ENCODE data around the gene ASXL3. TPM values are rescaled to one million over a fixed set of nuclear protein-coding genes. Genes with fewer than 3 reads are reported as not detected.

ASXL3 gene
- polyA plus RNA-seq, 3 donors: not detected

- no peaks in the 10 kb centered on the region for H3K36me3 Mint-ChIP-seq
These were observed 41.1 kb upstream of the ASXL3 start for GRCh38 chr18:33536904-33537303.

GRCh38 chr18:33538418-33539042 is 39.5 kb upstream of the ASXL3 start:
- H2AFZ ChIP-seq (ENCODE audit: insufficient read depth, low read depth, low read length, poor library complexity, severe bottlenecking): no peak overlapping the region
- H3K36me3 ChIP-seq (replicated peaks in 1 of 2; ENCODE audit: control insufficient read depth in 1 of 2, insufficient read depth in 2 of 2, low read length in 2 of 2): no peaks in the 10 kb centered on the region
- H3K4me3 Mint-ChIP-seq: no peak overlapping the region
- TF ChIP-seq, protein P1, sequence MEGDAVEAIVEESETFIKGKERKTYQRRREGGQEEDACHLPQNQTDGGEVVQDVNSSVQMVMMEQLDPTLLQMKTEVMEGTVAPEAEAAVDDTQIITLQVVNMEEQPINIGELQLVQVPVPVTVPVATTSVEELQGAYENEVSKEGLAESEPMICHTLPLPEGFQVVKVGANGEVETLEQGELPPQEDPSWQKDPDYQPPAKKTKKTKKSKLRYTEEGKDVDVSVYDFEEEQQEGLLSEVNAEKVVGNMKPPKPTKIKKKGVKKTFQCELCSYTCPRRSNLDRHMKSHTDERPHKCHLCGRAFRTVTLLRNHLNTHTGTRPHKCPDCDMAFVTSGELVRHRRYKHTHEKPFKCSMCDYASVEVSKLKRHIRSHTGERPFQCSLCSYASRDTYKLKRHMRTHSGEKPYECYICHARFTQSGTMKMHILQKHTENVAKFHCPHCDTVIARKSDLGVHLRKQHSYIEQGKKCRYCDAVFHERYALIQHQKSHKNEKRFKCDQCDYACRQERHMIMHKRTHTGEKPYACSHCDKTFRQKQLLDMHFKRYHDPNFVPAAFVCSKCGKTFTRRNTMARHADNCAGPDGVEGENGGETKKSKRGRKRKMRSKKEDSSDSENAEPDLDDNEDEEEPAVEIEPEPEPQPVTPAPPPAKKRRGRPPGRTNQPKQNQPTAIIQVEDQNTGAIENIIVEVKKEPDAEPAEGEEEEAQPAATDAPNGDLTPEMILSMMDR (IDR thresholded peaks at IDR 0.05): no peak
- no peaks in the 10 kb centered on the region for H3K4me1 ChIP-seq (ENCODE audit: control insufficient read depth in 1 of 2, insufficient read depth in 2 of 2, low read length in 2 of 2)
- H3K4me1 Mint-ChIP-seq: no peaks in the 10 kb centered on the region
- no peak overlapping the region for H3K9ac ChIP-seq (ENCODE audit: insufficient read depth, low read length, poor library complexity, severe bottlenecking)
- no peaks in the 10 kb centered on the region for H4K20me1 ChIP-seq (ENCODE audit: insufficient read depth, low read length)
- H3K27me3 ChIP-seq (ENCODE audit: control insufficient read depth in 2 of 2, insufficient read depth in 2 of 2, low read length in 2 of 2): no peaks in the 10 kb centered on the region
- H3K27me3 Mint-ChIP-seq (ENCODE audit: low read depth in 3 of 3): peaks cover 0 to 2% (median 0%) of the 10 kb centered on the region in 3 donors
- no peak overlapping the region for H3K27ac ChIP-seq (ENCODE audit: low read depth in 1 of 2, low read length in 2 of 2)
- H3K4me2 ChIP-seq (replicated peaks; ENCODE audit: extremely low read depth, low read length, poor library complexity, severe bottlenecking): no peak overlapping the region
- no peaks in the 10 kb centered on the region for H3K36me3 Mint-ChIP-seq
- H3K79me2 ChIP-seq (ENCODE audit: insufficient read depth, low read length): no peaks in the 10 kb centered on the region
- intact Hi-C loops (cut with micrococcal nuclease): no loop called here
- peak overlapping the region in 1 of 7 donors; percentile 33 for H3K27ac Mint-ChIP-seq
- no CpG with 5 or more reads among the region's 6 CpGs for WGBS (ENCODE audit: insufficient coverage)
- H3K9me3 ChIP-seq (replicated peaks in 1 of 2; ENCODE audit: control insufficient read depth in 1 of 2, insufficient read depth in 1 of 2, low read length in 2 of 2): no peaks in the 10 kb centered on the region
- DNase-seq: no peak
- peaks cover 0 to 4% (median 0%) of the 10 kb centered on the region in 7 donors for H3K9me3 Mint-ChIP-seq
- no peak overlapping the region for H3K4me3 ChIP-seq (replicated peaks in 1 of 3; ENCODE audit: low read depth in 2 of 3, low read length in 3 of 3)

More at GRCh38 chr18:33536904-33537303, 41.1 kb upstream of the ASXL3 start:
- Histone ChIP-seq H3K4me2 (replicated peaks; ENCODE audit: extremely low read depth, low read length, poor library complexity, severe bottlenecking) (no peak overlapping the region), H3K9ac (ENCODE audit: insufficient read depth, low read length, poor library complexity, severe bottlenecking) (no peak overlapping the region), H3K4me3 (replicated peaks in 1 of 3; ENCODE audit: low read depth in 2 of 3, low read length in 3 of 3) (no peak overlapping the region), H3K27me3 (ENCODE audit: control insufficient read depth in 2 of 2, insufficient read depth in 2 of 2, low read length in 2 of 2) (no peaks in the 10 kb centered on the region), H3K9me3 (replicated peaks in 1 of 2; ENCODE audit: control insufficient read depth in 1 of 2, insufficient read depth in 1 of 2, low read length in 2 of 2) (no peaks in the 10 kb centered on the region), H3K4me1 (ENCODE audit: control insufficient read depth in 1 of 2, insufficient read depth in 2 of 2, low read length in 2 of 2) (no peaks in the 10 kb centered on the region), H3K79me2 (ENCODE audit: insufficient read depth, low read length) (no peaks in the 10 kb centered on the region), H2AFZ (ENCODE audit: insufficient read depth, low read depth, low read length, poor library complexity, severe bottlenecking) (no peak overlapping the region), H4K20me1 (ENCODE audit: insufficient read depth, low read length) (no peaks in the 10 kb centered on the region), H3K36me3 (replicated peaks in 1 of 2; ENCODE audit: control insufficient read depth in 1 of 2, insufficient read depth in 2 of 2, low read length in 2 of 2) (no peaks in the 10 kb centered on the region), H3K27ac (ENCODE audit: low read depth in 1 of 2, low read length in 2 of 2) (no peak overlapping the region)
- Mint-ChIP-seq H3K4me3 (no peak overlapping the region), H3K9me3 (peaks cover 0 to 4% (median 0%) of the 10 kb centered on the region in 7 donors), H3K4me1 (no peaks in the 10 kb centered on the region), H3K27me3 (ENCODE audit: low read depth in 3 of 3) (no peaks in the 10 kb centered on the region), H3K27ac (no peak overlapping the region)
- WGBS (ENCODE audit: insufficient coverage): no CpG with 5 or more reads among the region's 1 CpG
- TF ChIP-seq, protein P1 (IDR thresholded peaks at IDR 0.05): no peak
- no peak for DNase-seq
- intact Hi-C loops (cut with micrococcal nuclease): no loop called here
